Measurements from ENCODE around the gene RTL10. TPM values are rescaled to one million over a fixed set of nuclear protein-coding genes. Genes with fewer than 3 reads are reported as not detected.

Gene RTL10, protein sequence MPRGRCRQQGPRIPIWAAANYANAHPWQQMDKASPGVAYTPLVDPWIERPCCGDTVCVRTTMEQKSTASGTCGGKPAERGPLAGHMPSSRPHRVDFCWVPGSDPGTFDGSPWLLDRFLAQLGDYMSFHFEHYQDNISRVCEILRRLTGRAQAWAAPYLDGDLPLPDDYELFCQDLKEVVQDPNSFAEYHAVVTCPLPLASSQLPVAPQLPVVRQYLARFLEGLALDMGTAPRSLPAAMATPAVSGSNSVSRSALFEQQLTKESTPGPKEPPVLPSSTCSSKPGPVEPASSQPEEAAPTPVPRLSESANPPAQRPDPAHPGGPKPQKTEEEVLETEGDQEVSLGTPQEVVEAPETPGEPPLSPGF
- 10 to 100 TPM; 18.7 to 23.1 TPM for total RNA-seq

DNA sequence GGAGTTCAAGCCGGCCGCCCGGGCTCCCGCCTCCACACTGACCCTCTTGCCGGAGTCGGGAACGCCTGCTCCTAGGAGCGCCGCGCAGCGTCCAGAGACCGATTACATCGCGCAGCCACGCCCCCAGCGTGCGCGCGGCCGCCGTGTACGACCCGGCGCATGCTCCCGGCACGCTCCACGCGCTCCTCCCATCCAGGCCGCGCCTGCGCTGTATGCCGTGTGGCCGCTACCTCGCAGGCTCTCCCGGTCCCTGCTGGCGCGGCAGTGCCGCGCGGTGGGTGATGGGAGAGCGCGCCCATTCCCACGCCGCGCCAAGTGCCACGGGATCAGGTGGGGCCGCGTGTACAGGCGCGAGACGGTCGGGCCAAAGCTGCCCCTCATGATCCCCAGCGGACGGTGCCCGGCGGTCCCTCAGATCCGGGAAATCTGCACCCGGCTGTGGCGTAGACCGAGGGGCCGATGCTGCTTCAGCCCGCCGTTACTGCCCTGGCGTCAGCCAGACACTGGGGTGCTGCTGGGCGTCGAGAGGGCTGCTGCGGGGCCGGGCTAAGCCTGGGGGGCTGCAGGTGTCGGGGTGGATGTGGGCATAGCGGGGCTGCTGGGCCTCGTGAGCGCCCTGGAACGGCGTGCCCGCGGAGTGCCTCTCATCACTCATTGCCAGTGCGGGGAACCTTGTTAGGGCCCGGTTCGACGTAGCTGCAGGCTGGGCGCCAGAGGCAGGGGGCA lies at the start of gene RTL10, which contains the start of gene GNB1L:
RTL10 (minus strand) TSS at position 97 of the 726 bp plus-strand sequence. CDS start 2,613 bp downstream, outside the sequence.
GNB1L (minus strand) TSS at position 97 of the 726 bp plus-strand sequence. CDS start 33,519 bp downstream, outside the sequence.
- Mint-ChIP-seq H3K4me3 (peak within 1 kb of the TSS; percentile 96), H3K27me3 (no peaks in the 10 kb centered on the region), H3K9me3 (no peaks in the 10 kb centered on the region), H3K4me1 (peaks cover 36% of the 10 kb centered on the region), H3K27ac (peak within 1 kb of the TSS; percentile 96), H3K36me3 (peaks cover 39% of the 10 kb centered on the region)
- DNase-seq = peak; percentile 98

DNA sequence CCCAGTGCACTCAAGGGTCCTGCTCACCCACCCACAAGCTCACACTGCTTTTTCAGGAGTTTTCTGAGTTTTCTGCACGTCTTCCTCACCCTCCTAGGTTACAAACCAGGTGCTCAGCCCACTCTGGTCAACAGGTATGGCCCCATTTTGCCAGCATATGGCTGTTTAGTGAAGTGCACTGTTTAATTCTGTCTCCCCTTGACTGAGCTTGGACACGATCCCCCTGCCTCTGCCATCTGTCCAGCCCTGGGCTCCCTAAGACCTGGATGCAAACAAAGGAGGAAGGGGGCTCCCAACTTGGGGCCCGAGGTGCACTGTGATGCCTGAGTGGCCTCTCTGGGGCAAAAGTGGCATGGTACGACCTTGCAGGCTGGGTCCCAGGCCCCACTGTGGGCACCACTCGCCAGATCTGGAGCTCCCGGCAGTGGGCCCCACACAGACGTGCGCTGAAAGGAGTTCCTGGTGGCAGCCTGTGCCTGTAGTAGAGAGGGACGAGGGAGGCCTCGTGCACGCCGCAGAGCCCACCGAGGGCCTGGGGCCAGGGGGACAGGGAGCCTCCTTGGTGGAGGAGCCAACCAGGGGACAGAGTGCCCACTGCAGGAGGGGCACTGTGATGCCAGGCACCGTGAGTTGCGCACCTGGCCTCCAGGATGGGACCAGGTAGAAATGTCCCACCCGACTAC lies 49.6 kb upstream of the RTL10 start:
- peaks cover 2% of the 10 kb centered on the region for H3K36me3 Mint-ChIP-seq

DNA sequence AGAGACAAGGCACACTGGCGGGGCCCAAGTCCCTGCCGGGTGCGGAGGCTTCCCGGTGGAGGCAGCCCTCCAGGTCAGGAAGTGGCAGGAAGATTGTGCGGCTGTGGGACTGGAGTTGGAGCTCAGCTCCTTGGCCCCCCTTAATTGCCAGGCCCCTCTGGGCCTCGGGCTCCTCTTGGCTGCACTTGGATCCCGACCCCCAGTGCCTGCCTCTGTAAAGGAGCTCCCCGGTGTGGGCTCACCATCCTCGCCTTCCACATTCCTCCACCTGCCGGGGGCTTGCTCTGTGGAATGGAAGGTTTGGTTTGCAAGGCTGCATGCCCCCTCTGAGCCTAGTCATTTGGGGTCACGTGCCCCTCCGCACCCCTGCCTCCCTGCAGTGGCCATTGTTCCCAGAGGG lies 48.8 kb upstream of the RTL10 start:
- H3K4me3 Mint-ChIP-seq = no peak overlapping the region
- H3K27ac Mint-ChIP-seq = no peak overlapping the region
- no peaks in the 10 kb centered on the region for H3K9me3 Mint-ChIP-seq
- H3K27me3 Mint-ChIP-seq = no peaks in the 10 kb centered on the region
- peaks cover 2% of the 10 kb centered on the region for H3K36me3 Mint-ChIP-seq
- H3K4me1 Mint-ChIP-seq = no peaks in the 10 kb centered on the region
- DNase-seq = no peak

More for the DNA sequence above, 49.6 kb upstream of the RTL10 start:
- Mint-ChIP-seq H3K4me3 (no peak overlapping the region), H3K9me3 (no peaks in the 10 kb centered on the region), H3K4me1 (no peaks in the 10 kb centered on the region), H3K27me3 (no peaks in the 10 kb centered on the region), H3K27ac (no peak overlapping the region)
- no peak for DNase-seq

DNA sequence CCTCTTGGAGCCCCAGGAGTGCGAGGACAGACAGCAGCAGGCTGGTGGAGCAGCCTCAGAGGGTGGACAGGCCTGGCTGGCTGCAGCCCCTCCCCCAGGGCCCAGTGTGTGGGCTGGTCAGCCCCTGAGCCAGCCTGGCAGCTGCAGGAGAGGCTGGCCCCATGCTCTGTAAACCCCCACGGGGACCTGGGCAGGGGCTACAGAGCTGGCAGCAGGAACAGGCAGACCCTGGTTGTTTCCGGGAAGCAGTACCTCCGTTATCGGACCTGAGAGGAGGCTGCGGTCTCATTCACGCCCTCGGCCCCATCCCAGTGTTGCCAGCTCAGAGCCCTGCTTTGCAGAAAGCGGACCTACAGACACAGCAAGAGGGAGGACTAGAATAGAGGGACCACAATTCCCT lies 48.4 kb upstream of the RTL10 start:
- H3K4me3 Mint-ChIP-seq = no peak overlapping the region
- no peaks in the 10 kb centered on the region for H3K9me3 Mint-ChIP-seq
- no peaks in the 10 kb centered on the region for H3K36me3 Mint-ChIP-seq
- H3K27me3 Mint-ChIP-seq = no peaks in the 10 kb centered on the region
- no peak for DNase-seq
- no peaks in the 10 kb centered on the region for H3K4me1 Mint-ChIP-seq
- no peak overlapping the region for H3K27ac Mint-ChIP-seq

DNA sequence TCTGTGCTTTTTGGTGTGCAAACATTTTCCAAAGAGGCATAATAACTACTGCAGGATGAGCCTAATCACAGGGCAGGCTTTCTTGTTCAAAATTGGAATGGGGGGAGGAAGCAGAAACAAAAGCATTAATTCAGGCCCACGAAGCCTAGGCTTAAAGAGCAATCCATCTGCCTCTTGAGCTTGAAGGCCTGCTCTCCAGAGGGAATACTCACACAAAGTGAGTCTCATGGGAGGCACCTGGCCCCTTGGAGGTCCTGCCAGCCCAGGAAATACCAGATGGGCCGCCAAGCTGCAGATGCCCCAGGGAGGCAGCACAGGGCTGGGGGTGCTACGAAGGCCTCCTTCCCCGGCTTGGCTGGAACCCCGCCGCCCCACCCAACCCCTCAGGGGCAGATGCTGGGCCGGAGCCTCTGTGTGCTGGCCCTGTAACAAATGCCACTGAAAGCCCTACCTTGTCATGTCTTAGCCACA lies 47.6 kb upstream of the RTL10 start:
- H3K27me3 Mint-ChIP-seq = no peaks in the 10 kb centered on the region
- peaks cover 2% of the 10 kb centered on the region for H3K4me1 Mint-ChIP-seq
- no peaks in the 10 kb centered on the region for H3K36me3 Mint-ChIP-seq
- no peak for DNase-seq
- H3K4me3 Mint-ChIP-seq = no peak overlapping the region
- no peak overlapping the region for H3K27ac Mint-ChIP-seq
- no peaks in the 10 kb centered on the region for H3K9me3 Mint-ChIP-seq

DNA sequence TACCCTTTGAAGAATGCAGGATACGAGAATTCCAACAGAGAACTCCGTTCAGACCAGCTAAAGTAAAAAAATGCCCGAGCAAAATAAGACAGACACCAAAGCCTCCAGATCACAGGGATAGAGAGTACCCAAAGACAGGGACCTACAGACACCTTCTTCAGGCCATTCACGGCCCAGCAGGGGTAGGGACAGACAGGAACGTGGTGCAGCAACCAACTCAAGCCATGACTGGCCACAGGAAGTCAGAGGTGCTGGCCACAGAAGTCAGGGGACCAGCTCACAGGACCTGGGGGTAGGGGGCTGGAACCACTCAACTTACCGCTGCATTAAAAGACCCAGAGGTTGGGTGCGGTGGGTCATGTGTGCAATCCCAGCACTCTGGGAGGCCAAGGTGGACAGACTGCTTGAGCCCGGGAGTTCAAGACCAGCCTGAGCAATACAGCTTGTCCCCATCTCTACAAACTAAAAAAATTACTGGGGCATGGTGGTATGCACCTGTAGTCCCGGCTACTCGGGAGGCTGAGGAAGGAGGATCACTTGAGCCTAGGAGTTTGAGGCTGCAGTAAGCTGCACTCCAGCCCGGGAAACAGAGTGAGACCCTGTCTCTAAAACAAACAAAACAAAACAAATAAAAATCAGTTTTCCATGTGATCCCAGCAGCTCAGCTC lies 47.0 kb upstream of the RTL10 start:
- Mint-ChIP-seq H3K9me3 (no peaks in the 10 kb centered on the region), H3K27ac (no peak overlapping the region), H3K4me3 (no peak overlapping the region), H3K27me3 (no peaks in the 10 kb centered on the region), H3K4me1 (peaks cover 7% of the 10 kb centered on the region), H3K36me3 (no peaks in the 10 kb centered on the region)
- no peak for DNase-seq

DNA sequence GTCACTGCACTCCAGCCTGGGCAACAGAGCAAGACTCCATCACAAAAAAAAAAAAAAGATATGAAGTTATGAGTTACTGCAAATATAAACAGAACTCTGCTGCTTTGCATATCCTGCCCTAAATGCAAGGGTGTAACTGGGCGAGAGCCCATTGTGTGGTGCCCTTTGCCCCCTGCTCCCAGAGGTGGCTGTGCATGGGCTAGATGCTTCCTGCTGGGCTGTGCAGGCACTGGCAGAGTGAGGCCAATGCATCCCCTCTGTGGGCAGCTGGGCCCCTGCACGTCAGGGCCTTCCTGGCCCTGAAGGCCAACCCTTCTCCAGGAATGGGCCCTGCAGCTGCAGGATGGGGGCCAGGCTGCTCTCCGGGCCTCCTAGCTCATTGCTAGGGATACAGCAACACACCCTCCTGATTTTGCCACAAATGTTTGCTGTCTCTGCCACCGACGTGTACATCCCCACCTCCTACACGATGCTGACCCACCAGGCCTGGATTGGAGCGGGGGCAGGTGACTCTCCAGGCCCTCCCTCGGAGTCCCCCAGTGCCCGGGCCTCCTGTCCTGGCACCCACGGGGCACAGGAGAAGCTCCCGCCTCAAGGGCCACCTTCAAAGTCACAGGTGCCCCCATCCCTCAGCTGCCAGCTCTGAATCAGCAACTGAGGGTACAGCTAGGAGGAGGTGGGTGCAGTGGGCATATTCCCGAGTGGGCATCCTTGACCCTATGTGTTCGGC lies 46.2 kb upstream of the RTL10 start:
- Mint-ChIP-seq H3K9me3 (no peaks in the 10 kb centered on the region), H3K27ac (no peak overlapping the region), H3K4me3 (no peak overlapping the region), H3K4me1 (peaks cover 15% of the 10 kb centered on the region), H3K27me3 (no peaks in the 10 kb centered on the region), H3K36me3 (no peaks in the 10 kb centered on the region)
- DNase-seq = no peak

DNA sequence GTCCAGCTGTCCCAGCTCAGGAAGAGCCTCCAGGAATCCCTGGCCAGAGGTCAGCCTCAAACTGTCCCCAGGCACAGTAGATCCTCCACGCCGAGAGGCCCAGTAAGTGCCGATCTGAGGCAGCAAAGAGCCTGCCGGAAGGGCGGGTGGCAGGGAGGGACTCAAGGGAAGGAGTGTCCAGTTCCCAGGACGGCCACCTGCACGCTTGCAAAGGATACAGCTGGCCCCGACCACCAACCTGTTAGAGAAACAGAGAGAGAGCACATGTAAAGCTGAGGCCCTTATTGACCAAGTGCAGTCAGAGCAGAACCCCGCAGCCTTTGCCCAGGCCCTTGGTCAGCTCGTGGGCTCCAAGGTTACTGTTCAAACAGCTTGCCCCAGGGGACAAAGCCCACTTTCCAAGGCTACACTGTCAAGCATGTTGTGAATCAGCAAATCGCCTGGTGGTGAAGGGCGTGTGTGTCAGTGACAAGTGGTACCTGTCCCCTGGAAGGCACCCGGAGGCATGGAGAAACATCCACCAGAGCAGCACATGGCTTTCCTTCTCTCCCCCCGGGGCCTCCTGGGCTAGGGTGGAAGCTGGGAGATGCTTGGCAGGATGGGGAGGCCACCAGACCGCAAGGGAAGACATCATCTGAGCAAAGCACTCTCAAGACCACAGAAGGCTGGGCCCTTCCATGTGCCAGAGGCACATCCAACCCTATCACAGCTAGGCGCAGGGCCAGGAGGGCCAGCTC lies 44.3 kb upstream of the RTL10 start:
- no peak for DNase-seq
- no peaks in the 10 kb centered on the region for H3K9me3 Mint-ChIP-seq
- no peak overlapping the region for H3K4me3 Mint-ChIP-seq
- no peaks in the 10 kb centered on the region for H3K27me3 Mint-ChIP-seq
- peaks cover 5% of the 10 kb centered on the region for H3K36me3 Mint-ChIP-seq
- no peak overlapping the region for H3K27ac Mint-ChIP-seq
- peaks cover 28% of the 10 kb centered on the region for H3K4me1 Mint-ChIP-seq

DNA sequence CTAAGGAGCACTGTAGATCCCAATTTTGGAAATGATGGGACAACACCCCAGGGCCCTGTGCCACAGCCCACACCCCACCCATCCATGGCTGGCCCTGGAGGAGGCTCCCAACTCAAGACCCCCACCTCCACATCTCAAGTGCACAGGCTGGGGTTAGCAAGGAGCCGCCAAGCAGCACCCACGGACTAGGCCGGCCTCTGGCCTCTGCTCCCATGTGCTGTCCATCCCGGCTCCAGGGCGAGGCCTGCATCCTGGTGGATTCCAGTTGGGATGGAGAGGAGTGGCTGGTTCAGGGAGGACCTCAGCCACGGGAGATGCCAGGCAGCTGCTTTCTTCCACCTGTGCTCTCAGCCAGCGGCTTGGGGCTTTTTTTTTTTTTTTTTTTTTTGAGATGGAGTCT lies 43.5 kb upstream of the RTL10 start:
- Mint-ChIP-seq H3K36me3 (peaks cover 9% of the 10 kb centered on the region), H3K4me1 (peaks cover 35% of the 10 kb centered on the region), H3K4me3 (no peak overlapping the region), H3K9me3 (no peaks in the 10 kb centered on the region), H3K27ac (no peak overlapping the region), H3K27me3 (no peaks in the 10 kb centered on the region)
- DNase-seq = no peak

DNA sequence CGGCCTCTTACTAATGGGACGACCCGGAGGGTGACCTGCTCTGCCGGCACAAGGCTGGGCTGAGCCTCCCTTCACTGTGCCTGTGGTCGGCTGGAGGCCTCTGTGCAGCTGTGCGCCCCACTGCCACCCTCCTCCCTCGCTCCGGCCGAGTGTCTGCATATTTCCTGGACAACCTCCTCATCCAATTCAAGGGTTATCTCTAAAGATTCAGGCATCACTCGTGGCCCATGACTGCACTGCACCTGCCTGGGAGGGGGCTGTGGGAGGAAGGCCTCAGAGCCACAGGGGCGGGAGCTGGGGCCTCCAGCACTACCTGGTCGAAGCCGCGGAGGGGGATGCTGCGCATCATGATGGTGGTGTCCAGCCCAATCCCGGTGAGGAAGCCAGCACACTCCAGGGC lies 43.1 kb upstream of the RTL10 start:
- Mint-ChIP-seq H3K27me3 (no peaks in the 10 kb centered on the region), H3K27ac (no peak overlapping the region), H3K9me3 (no peaks in the 10 kb centered on the region), H3K4me1 (peaks cover 39% of the 10 kb centered on the region), H3K36me3 (peaks cover 9% of the 10 kb centered on the region), H3K4me3 (no peak overlapping the region)
- no peak for DNase-seq

DNA sequence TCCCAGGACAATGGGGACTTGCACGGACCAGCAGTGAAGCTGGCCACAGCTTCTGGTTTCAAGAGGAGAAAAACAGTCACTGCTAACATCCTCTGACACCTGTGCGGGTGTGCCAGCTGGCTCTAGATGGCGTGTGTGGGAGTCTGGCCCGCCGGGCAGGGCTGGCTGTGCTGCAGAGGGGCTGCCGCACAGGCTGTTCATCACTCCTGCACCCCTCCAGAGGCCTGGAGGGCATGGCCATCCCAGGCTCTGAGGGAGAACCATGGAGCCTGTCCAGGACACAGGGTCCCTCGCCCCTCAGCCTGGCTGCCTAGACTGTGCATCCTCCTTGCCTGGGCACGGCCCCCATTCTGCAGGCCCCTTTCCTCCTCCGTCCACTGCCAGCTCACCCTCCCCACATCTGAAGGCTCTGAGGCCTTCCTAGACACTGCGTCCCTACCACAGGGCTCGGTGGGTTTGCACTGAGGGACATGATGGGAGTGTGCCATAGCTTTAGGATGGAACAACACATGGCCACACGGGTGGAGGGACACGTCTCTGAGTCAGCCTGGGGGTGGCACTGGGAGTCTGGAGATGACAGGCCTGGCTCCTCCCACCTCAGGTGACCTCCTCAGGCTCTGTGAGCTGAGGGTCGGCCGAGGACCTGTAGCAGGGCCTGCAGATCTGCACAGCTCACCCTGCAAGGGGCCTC lies 42.1 kb upstream of the RTL10 start:
- H3K9me3 Mint-ChIP-seq = no peaks in the 10 kb centered on the region
- H3K27ac Mint-ChIP-seq = no peak overlapping the region
- peaks cover 9% of the 10 kb centered on the region for H3K36me3 Mint-ChIP-seq
- peak; percentile 46 for DNase-seq
- peaks cover 48% of the 10 kb centered on the region for H3K4me1 Mint-ChIP-seq
- H3K4me3 Mint-ChIP-seq = no peak overlapping the region
- no peaks in the 10 kb centered on the region for H3K27me3 Mint-ChIP-seq

DNA sequence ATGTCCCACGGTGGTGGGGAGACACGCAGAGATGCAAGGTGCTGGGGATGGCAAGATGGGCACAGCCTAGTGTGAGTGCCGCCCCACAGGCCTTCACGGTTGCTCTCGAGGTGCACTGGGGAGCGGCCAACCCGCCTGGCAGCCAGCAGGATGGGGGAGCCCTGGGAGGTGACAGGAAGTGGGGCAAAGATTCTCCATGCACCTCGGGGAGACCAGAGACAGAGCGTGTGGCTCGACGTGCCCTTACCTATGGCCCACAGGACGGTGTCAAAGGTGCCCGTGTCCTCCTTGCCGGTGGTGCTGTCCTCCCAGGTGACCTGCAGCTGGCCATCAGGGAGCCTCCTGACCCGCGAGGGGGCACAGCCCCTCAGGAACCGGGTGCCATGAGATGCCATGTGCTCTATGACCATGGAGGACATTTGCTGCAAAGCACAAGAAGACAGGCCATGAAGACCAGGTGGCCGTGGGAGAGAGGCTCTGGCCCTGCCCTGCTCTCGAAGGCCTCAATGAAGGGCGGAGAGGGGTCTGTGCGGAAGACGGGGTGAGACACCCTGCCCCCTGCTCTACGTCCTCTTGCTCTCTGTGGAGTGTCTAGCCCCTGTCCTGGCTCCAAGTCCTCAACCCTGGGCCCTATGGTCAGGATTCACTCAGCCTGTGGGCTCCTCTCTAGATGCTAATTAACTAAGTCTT lies 40.6 kb upstream of the RTL10 start:
- no peaks in the 10 kb centered on the region for H3K9me3 Mint-ChIP-seq

DNA sequence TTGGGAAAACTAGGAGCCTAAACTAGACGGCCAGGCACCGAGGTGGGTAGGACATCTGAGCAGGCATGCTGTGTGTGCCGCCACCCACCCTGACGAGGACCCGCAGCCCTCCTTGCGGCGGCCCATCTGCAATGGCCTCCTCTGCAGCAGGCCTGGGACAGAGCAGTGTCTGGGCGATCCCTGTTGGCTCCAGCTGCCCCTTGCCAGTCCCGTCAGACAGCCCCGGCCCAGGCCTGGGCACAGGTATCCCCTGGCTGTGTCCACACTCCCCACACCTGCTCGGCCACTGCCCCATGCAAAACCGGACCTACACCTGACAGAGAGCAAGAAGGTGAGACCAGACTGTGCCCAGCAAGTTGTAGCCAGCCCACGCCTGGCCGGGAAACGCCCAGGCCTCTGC lies 38.7 kb upstream of the RTL10 start:
- Mint-ChIP-seq H3K9me3 (no peaks in the 10 kb centered on the region), H3K27me3 (no peaks in the 10 kb centered on the region), H3K36me3 (peaks cover 9% of the 10 kb centered on the region), H3K4me3 (no peak overlapping the region), H3K4me1 (peaks cover 70% of the 10 kb centered on the region), H3K27ac (peak overlapping the region; percentile 97)
- no peak for DNase-seq

More for the DNA sequence above, 40.6 kb upstream of the RTL10 start:
- peaks cover 61% of the 10 kb centered on the region for H3K4me1 Mint-ChIP-seq
- H3K27me3 Mint-ChIP-seq = no peaks in the 10 kb centered on the region
- no peak for DNase-seq
- H3K4me3 Mint-ChIP-seq = no peak overlapping the region
- peaks cover 9% of the 10 kb centered on the region for H3K36me3 Mint-ChIP-seq
- H3K27ac Mint-ChIP-seq = peak overlapping the region; percentile 69

Data from activated naive CD8-positive, alpha-beta T cell treated with anti-CD3 and anti-CD28 coated beads for 36 hours (primary cell).